Prostate gland (tissue), 2 donors: ENCODE results near the gene FAAH. TPM values are rescaled to one million over a fixed set of nuclear protein-coding genes. Genes with fewer than 3 reads are reported as not detected.

Source experiments
- DNase-seq: peaks from one replicate; pipeline ENCODE4 v3.0.0-alpha.2; 2019; ENCODE audit warnings: low spot score
- H3K27ac ChIP-seq, 2 donors: fragments of 200-600 bp; sonication (generic); 2 replicates each; pipeline ENCODE4 v1.5.1; 2017 to 2019
- H3K27me3 ChIP-seq: fragments of 200-600 bp; sonication (generic); replicated peaks from 2 replicates; pipeline ENCODE4 v1.5.1; 2019; ENCODE audit not compliant: insufficient read depth
- H3K36me3 ChIP-seq, 2 donors: fragments of 200-600 bp; sonication (generic); 1 replicate in 1 of 2; 2 replicates in 1 of 2; pipeline versions ENCODE4 v1.5.1 to v1.8.1; 2017 to 2019
- H3K4me1 ChIP-seq: fragments of 200-600 bp; sonication (generic); replicated peaks from 2 replicates; pipeline ENCODE4 v1.5.1; 2019
- H3K4me3 ChIP-seq, 2 donors: fragments of 200-600 bp; sonication (generic); 2 replicates each; pipeline ENCODE4 v1.5.1; 2017 to 2019
- H3K9me3 ChIP-seq: fragments of 200-600 bp; sonication (generic); 2 replicates; pipeline ENCODE4 v1.5.1; 2017
- POLR2A ChIP-seq: fragments of 450-650 bp; IDR thresholded peaks from one replicate; pipeline ENCODE4 v1.6.1; 2016; ENCODE audit warnings: antibody characterized with exemption, mild to moderate bottlenecking
- POLR2AphosphoS5 ChIP-seq: sonication (generic); formaldehyde crosslinking; IDR thresholded peaks from one replicate; pipeline ENCODE4 v1.6.1; 2017; ENCODE audit warnings: antibody characterized with exemption
- whole genome bisulfite sequencing: methylation state at CpG from one replicate; pipeline ENCODE4 v1.1.5; 2018; 5-methylcytosine and 5-hydroxymethylcytosine counted together
- intact Hi-C: fragments of 100-400 bp; cut with DNase I; formaldehyde crosslinking; loops from one replicate; pipeline ENCODE4 v1.14.2; 2022
- total RNA-seq, 2 donors: library from RNA; depleted of rRNA; stranded (reverse); fragments of >200 nt; gene quantifications; one replicate each; pipeline ENCODE4 v1.1.0, GENCODE V29; 2016
- TF ChIP-seq, protein P1 (sequence below), 4 experiments: fragments of 200-600 bp in 2 of 4; fragments of 450-650 bp in 2 of 4; sonication (generic) in 2 of 4; IDR thresholded peaks; 1 replicate in 3 of 4; 2 replicates in 1 of 4; pipeline ENCODE4 v1.5.1; 2016 to 2019; ENCODE audit warnings: antibody characterized with exemption in 4 of 4, mild to moderate bottlenecking in 2 of 4, moderate library complexity in 2 of 4

FAAH gene
- total RNA-seq, 2 donors from 2014 or later = 122 to 264 TPM

DNA sequence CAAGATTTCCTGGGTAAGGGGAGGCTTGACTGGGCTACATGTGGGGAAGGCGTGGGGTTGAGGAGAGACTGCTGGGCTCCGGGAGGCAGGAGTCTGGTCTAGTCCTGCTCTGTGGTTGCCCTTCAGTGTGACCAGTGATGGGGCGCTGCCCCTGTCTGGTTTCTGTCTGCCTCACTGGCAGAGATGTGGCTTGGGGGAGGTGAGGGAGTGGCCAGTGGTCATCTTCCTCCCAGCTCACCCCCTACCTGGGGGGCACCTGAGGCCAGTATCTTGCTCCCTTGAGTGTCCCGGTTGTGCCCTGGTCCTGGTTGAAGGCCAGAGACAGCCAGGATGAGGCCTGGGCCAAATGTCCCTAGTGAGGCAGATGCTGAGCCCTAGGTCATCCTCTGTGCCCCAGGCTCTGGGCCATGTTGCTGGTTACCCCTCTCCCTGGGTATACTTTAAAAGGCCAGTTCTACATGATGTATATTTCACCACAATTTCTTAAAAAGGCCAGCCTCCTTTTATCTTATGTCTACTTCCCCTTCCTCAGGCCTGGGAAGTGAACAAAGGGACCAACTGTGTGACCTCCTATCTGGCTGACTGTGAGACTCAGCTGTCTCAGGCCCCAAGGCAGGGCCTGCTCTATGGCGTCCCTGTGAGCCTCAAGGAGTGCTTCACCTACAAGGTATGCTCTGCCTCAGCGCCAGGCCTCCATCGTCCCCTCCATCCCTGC is 10.5 kb downstream of the FAAH start:
- 91% methylated on average over 7 of the region's 7 CpGs for WGBS
- Histone ChIP-seq H3K9me3 (no peaks in the 10 kb centered on the region), H3K4me1 (peaks cover 10% of the 10 kb centered on the region), H3K27ac (peak overlapping the region in 1 of 2 donors; percentile 4), H3K4me3 (no peak overlapping the region), H3K36me3 (peaks cover 0 to 6% of the 10 kb centered on the region in 2 donors), H3K27me3 (no peaks in the 10 kb centered on the region)
- TF ChIP-seq, protein P1, sequence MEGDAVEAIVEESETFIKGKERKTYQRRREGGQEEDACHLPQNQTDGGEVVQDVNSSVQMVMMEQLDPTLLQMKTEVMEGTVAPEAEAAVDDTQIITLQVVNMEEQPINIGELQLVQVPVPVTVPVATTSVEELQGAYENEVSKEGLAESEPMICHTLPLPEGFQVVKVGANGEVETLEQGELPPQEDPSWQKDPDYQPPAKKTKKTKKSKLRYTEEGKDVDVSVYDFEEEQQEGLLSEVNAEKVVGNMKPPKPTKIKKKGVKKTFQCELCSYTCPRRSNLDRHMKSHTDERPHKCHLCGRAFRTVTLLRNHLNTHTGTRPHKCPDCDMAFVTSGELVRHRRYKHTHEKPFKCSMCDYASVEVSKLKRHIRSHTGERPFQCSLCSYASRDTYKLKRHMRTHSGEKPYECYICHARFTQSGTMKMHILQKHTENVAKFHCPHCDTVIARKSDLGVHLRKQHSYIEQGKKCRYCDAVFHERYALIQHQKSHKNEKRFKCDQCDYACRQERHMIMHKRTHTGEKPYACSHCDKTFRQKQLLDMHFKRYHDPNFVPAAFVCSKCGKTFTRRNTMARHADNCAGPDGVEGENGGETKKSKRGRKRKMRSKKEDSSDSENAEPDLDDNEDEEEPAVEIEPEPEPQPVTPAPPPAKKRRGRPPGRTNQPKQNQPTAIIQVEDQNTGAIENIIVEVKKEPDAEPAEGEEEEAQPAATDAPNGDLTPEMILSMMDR (IDR thresholded peaks at IDR 0.05) = no peak
- TF ChIP-seq POLR2AphosphoS5 = no peak
- no peak for TF ChIP-seq POLR2A
- intact Hi-C loops = loop anchor here (5.0 kb wide), 1 partner anchor 323 kb away; no protein-coding TSS in a partner anchor
- DNase-seq = no peak

DNA sequence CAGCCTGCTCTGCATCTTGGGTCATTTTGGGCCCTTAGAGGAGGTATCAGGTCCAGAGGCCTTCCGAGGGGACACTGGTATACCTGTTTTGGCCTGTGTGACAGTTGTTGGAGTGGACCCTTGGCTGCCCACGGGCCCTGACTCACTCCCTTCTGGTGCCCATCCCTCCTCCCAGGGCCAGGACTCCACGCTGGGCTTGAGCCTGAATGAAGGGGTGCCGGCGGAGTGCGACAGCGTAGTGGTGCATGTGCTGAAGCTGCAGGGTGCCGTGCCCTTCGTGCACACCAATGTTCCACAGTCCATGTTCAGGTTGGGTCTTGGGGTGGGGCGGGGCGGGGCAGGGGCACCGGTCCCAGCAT is 11.1 kb downstream of the FAAH start:
- TF ChIP-seq POLR2A (no peak), POLR2AphosphoS5 (no peak)
- TF ChIP-seq, protein P1 (IDR thresholded peaks at IDR 0.05) = no peak

DNA sequence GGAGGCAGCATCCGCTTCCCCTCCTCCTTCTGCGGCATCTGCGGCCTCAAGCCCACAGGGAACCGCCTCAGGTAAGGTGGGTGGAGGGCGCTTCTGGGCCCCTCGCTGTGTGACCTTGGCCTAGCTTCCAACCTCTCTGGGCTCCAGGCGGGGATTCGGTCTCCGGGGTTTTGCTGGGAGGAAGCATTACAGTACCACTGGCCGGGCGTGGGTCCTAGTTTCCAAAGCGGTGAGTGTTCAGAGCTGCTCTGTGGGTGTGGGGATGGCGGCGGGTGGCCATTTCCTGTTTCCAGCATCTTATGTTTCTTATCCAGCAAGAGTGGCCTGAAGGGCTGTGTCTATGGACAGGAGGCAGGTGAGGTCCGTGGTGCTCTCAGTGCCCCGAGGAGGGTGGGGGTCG is 11.6 kb downstream of the FAAH start:
- 85% methylated on average over 15 of the region's 17 CpGs for WGBS
- no peaks in the 10 kb centered on the region for H3K9me3 ChIP-seq
- TF ChIP-seq, protein P1 (IDR thresholded peaks at IDR 0.05) = no peak
- TF ChIP-seq POLR2AphosphoS5 (no peak), POLR2A (no peak)
- no peaks in the 10 kb centered on the region for H3K27me3 ChIP-seq
- H3K4me1 ChIP-seq = peaks cover 10% of the 10 kb centered on the region
- H3K36me3 ChIP-seq = peaks cover 0 to 6% of the 10 kb centered on the region in 2 donors
- intact Hi-C loops = loop anchor here (2.0 to 5.0 kb wide), 2 partner anchors 123 to 322 kb away; no protein-coding TSS in a partner anchor
- no peak overlapping the region for H3K27ac ChIP-seq
- no peak for DNase-seq
- no peak overlapping the region for H3K4me3 ChIP-seq

More for the DNA sequence above, 11.1 kb downstream of the FAAH start:
- intact Hi-C loops = loop anchor here (5.0 kb wide), 1 partner anchor 322 kb away; no protein-coding TSS in a partner anchor
- Histone ChIP-seq H3K9me3 (no peaks in the 10 kb centered on the region), H3K27ac (no peak overlapping the region), H3K27me3 (no peaks in the 10 kb centered on the region), H3K4me1 (peaks cover 10% of the 10 kb centered on the region), H3K36me3 (peaks cover 0 to 6% of the 10 kb centered on the region in 2 donors), H3K4me3 (no peak overlapping the region)
- 86% methylated on average over 12 of the region's 12 CpGs for WGBS
- no peak for DNase-seq

DNA sequence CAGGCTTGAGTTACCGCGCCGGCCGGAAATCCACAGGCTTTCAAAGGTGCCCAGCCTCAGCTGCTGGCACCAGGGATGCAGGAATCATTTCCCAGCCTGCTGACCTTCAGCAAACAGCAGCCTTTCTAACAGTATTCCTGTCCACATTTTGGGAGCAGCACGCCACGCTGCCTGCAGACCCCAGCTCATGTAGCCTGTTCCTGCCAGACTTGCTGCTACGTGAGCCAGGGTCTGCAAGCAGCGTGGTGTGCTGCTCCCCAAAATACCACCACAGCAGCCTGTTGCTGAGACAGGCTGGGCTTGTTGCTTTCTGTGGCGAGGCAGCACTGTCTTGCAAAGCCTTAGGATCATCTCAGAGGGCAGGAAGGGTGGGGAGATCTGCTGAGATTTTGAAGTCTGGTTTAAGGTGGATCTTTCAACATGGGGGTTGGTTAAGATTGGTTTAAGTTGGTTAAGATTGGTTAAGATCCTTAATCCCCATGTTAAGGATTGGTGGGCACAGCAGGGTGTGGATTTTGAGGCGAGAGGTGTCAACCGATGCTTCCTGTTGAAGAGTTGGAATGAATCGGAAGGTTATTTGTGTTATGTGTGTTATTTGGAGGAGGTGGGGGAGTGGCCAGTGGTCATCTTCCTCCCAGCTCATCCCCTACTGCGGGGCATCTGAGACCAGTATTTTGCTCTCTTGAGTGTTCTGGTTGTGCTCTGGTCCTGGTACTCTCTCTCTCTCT is 12.9 kb downstream of the FAAH start:
- TF ChIP-seq POLR2AphosphoS5 (no peak), POLR2A (no peak)
- TF ChIP-seq, protein P1 (IDR thresholded peaks at IDR 0.05) = no peak
- Histone ChIP-seq H3K9me3 (no peaks in the 10 kb centered on the region), H3K4me1 (peaks cover 2% of the 10 kb centered on the region), H3K36me3 (peaks cover 0 to 6% of the 10 kb centered on the region in 2 donors), H3K4me3 (no peak overlapping the region), H3K27ac (no peak overlapping the region), H3K27me3 (no peaks in the 10 kb centered on the region)
- 76% methylated on average over 13 of the region's 13 CpGs for WGBS
- intact Hi-C loops = loop anchor here (2.0 to 5.0 kb wide), 2 partner anchors 122 to 320 kb away; no protein-coding TSS in a partner anchor
- DNase-seq = no peak
